HG02885 (cell line): ENCODE data around the gene BLOC1S4.

Experiments
- ATAC-seq: cut with Tn5 transposase; IDR thresholded peaks from one replicate; pipeline ENCODE4 v1.9.1; 2021; ENCODE audit warnings: mild to moderate bottlenecking; ENCODE audit not compliant: unreplicated experiment, poor library complexity

Gene BLOC1S4

GRCh38 chr4:6733358-6734164, 17.6 kb downstream of the BLOC1S4 start:
- no peak for ATAC-seq

- ATAC-seq: no peak
These were observed 18.3 kb downstream of the BLOC1S4 start for GRCh38 chr4:6734165-6734786.

- no peak for ATAC-seq
These were observed 23.9 kb downstream of the BLOC1S4 start for GRCh38 chr4:6739920-6740319.

GRCh38 chr4:6740347-6740746, 24.4 kb downstream of the BLOC1S4 start:
- ATAC-seq: no peak

- no peak for ATAC-seq
These were observed 26.5 kb downstream of the BLOC1S4 start for GRCh38 chr4:6742507-6742906.

- ATAC-seq: no peak
These were observed 27.0 kb downstream of the BLOC1S4 start for GRCh38 chr4:6742989-6743388.

GRCh38 chr4:6746721-6747293, 30.8 kb downstream of the BLOC1S4 start:
- ATAC-seq: no peak

GRCh38 chr4:6747294-6748051, 31.5 kb downstream of the BLOC1S4 start:
- ATAC-seq: no peak

- no peak for ATAC-seq
These were observed 32.3 kb downstream of the BLOC1S4 start for GRCh38 chr4:6748286-6748685.

- no peak for ATAC-seq
These were observed 33.6 kb downstream of the BLOC1S4 start for GRCh38 chr4:6749340-6750171.

- no peak for ATAC-seq
These were observed 34.6 kb downstream of the BLOC1S4 start for GRCh38 chr4:6750286-6751221.

- no peak for ATAC-seq
These were observed 35.9 kb downstream of the BLOC1S4 start for GRCh38 chr4:6751611-6752485.

- no peak for ATAC-seq
These were observed 36.5 kb downstream of the BLOC1S4 start for GRCh38 chr4:6752486-6752829.

- no peak for ATAC-seq
These were observed 37.2 kb downstream of the BLOC1S4 start for GRCh38 chr4:6753103-6753560.

GRCh38 chr4:6753891-6754290, 37.9 kb downstream of the BLOC1S4 start:
- no peak for ATAC-seq

GRCh38 chr4:6754481-6755087, 38.6 kb downstream of the BLOC1S4 start:
- ATAC-seq: no peak

- no peak for ATAC-seq
These were observed 39.2 kb downstream of the BLOC1S4 start for GRCh38 chr4:6755088-6755753.
